ENCODE data around the gene ZNF319. TPM values are rescaled to one million over a fixed set of nuclear protein-coding genes. Genes with fewer than 3 reads are reported as not detected.

Gene ZNF319
- total RNA-seq, 4 donors from 2014 or later: 8.1 to 12.1 (median 8.6) TPM

- DNase-seq (ENCODE audit: low spot score in 2 of 2): no peak
- WGBS, 2 donors: 47 to 50% methylated on average over 7 to 8 of the region's 8 CpGs
- intact Hi-C loops (cut with DNase I; ENCODE audit: low total_unique reads): loop anchor here (10.0 kb wide), 2 partner anchors 244 to 424 kb away; no protein-coding TSS in a partner anchor
- no peak for TF ChIP-seq POLR2A (IDR thresholded peaks at IDR 0.05)
- no peak for TF ChIP-seq CTCF (IDR thresholded peaks at IDR 0.05)
- H3K4me3 ChIP-seq (ENCODE audit: low read depth, poor library complexity, severe bottlenecking): no peak overlapping the region
These were observed 2.0 kb downstream of the ZNF319 start for GRCh38 chr16:57998486-57998885.

GRCh38 chr16:57997528-57998265 is 2.8 kb downstream of the ZNF319 start:
- no peak for TF ChIP-seq CTCF (IDR thresholded peaks at IDR 0.05)
- no peak for TF ChIP-seq POLR2A (IDR thresholded peaks at IDR 0.05)
- no peak for DNase-seq (ENCODE audit: low spot score in 2 of 2)
- intact Hi-C loops (cut with DNase I; ENCODE audit: low total_unique reads): loop anchor here (10.0 kb wide), 2 partner anchors 243 to 423 kb away; no protein-coding TSS in a partner anchor
- no peak overlapping the region for H3K4me3 ChIP-seq (ENCODE audit: low read depth, poor library complexity, severe bottlenecking)
- 90 to 93% methylated on average over 35 to 36 of the region's 36 CpGs for WGBS, 2 donors

GRCh38 chr16:57997176-57997527 is 3.3 kb downstream of the ZNF319 start:
- DNase-seq (ENCODE audit: low spot score in 2 of 2): no peak
- no peak overlapping the region for H3K4me3 ChIP-seq (ENCODE audit: low read depth, poor library complexity, severe bottlenecking)
- WGBS, 2 donors: 96 to 97% methylated on average over 29 to 30 of the region's 35 CpGs
- intact Hi-C loops (cut with DNase I; ENCODE audit: low total_unique reads): loop anchor here (10.0 kb wide), 2 partner anchors 242 to 422 kb away; no protein-coding TSS in a partner anchor
- TF ChIP-seq CTCF (IDR thresholded peaks at IDR 0.05) (no peak), POLR2A (IDR thresholded peaks at IDR 0.05) (no peak)

- WGBS, 2 donors: 97% methylated on average over 49 to 54 of the region's 62 CpGs
- intact Hi-C loops (cut with DNase I; ENCODE audit: low total_unique reads): loop anchor here (10.0 kb wide), 2 partner anchors 242 to 422 kb away; no protein-coding TSS in a partner anchor
- H3K4me3 ChIP-seq (ENCODE audit: low read depth, poor library complexity, severe bottlenecking): no peak overlapping the region
- no peak for TF ChIP-seq POLR2A (IDR thresholded peaks at IDR 0.05)
- TF ChIP-seq CTCF (IDR thresholded peaks at IDR 0.05): no peak
- no peak for DNase-seq (ENCODE audit: low spot score in 2 of 2)
These were observed 3.9 kb downstream of the ZNF319 start for GRCh38 chr16:57996406-57997175.

- H3K4me3 ChIP-seq (ENCODE audit: low read depth, poor library complexity, severe bottlenecking): no peak overlapping the region
- DNase-seq (ENCODE audit: low spot score in 2 of 2): no peak
- 73 to 86% methylated on average over 11 to 18 of the region's 18 CpGs for WGBS, 2 donors
- intact Hi-C loops (cut with DNase I; ENCODE audit: low total_unique reads): loop anchor here (10.0 kb wide), 2 partner anchors 241 to 421 kb away; no protein-coding TSS in a partner anchor
- TF ChIP-seq POLR2A (IDR thresholded peaks at IDR 0.05): no peak
- no peak for TF ChIP-seq CTCF (IDR thresholded peaks at IDR 0.05)
These were observed 4.6 kb downstream of the ZNF319 start for GRCh38 chr16:57995721-57996405.
